NCI-H748 (cell line): Measurements from ENCODE around the gene DCANP1.

ENCODE experiments used
- DNase-seq: peaks from one replicate; lab custom pipeline; 2025; ENCODE audit not compliant: unreplicated experiment; lab: John Stamatoyannopoulos, UW

DCANP1 gene

DNA sequence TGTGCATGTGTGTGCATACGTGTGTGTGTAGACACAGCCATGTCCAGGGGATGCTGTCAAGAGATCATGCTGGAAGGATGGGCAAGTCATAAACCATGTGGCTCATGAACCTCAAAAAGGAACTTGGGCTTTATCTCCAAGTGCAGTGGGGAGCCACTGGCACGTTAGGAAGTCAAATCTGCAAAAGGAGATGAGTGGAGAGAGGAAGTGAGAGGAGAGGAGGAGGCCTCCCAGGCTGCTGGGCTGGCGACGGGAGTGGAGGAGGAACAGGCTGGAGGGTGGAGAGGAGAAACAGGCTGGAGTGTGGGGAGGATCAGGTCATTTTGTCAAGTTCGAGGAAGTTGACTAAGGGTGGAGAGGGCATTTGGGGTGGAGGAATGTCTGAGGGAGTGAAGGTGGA, 34.2 kb upstream of the DCANP1 start:
- no peak for DNase-seq

DNA sequence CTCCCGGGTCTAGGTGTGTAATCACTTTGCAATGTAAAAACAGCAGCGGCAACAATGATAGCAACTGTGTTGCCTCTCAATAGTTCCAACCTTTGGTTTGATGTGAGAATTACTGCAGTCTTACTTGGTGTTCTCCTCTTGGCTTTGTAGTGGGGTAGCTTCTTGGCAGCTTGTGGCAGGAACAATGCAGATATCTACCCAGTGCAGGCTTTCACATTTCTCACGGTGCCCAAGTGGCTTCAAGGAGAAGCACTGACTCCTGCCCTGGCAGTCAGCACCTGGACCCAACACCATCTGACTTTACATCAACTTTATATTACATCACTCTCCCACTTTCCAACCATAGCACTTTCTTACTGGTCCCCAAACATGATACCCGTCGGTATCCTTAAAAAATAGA, 33.4 kb upstream of the DCANP1 start:
- DNase-seq, result no peak

DNA sequence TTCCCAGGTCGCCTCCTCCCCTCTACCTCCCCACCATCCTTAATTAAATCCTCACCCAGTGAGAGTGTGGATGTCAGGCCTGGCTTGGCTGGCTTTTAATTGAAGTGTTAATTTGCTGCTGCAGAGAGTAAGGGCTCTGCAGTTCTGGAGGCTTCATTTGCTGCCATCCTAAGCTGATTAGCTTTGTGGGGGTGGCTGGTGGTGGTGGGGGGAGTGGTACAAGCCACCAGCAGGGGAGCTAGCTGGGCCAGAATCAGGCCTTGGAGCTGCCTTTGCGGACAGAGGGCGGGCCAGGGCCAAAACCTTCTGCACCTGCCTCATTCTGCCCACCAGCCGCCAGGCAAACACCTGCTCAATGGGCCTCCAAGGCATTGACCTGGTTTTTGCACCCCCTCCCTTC, 31.8 kb upstream of the DCANP1 start:
- peak; percentile 51 for DNase-seq

DNA sequence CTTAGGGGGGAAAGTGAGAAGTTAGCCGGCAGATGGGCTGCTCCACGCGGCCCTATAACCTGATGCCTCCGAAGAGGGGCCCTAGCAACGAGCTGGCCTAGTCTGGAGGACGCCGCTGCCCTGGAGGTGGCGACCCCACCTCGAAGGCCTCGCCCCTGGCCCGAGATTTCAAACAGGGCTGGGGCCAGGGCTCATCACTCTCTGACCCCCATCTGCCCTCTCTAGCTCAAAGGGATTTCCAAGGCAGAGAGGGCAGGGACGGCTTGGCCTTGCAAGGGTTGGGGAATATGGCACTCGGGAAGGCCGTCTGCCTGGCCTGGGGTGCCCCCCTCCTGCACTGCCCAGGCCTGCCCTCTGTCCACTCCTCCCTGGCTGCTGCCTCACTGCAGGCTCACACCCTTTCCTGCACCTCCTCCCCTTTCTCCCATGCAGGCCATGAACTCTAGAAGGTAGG, 30.5 kb upstream of the DCANP1 start:
- no peak for DNase-seq

DNA sequence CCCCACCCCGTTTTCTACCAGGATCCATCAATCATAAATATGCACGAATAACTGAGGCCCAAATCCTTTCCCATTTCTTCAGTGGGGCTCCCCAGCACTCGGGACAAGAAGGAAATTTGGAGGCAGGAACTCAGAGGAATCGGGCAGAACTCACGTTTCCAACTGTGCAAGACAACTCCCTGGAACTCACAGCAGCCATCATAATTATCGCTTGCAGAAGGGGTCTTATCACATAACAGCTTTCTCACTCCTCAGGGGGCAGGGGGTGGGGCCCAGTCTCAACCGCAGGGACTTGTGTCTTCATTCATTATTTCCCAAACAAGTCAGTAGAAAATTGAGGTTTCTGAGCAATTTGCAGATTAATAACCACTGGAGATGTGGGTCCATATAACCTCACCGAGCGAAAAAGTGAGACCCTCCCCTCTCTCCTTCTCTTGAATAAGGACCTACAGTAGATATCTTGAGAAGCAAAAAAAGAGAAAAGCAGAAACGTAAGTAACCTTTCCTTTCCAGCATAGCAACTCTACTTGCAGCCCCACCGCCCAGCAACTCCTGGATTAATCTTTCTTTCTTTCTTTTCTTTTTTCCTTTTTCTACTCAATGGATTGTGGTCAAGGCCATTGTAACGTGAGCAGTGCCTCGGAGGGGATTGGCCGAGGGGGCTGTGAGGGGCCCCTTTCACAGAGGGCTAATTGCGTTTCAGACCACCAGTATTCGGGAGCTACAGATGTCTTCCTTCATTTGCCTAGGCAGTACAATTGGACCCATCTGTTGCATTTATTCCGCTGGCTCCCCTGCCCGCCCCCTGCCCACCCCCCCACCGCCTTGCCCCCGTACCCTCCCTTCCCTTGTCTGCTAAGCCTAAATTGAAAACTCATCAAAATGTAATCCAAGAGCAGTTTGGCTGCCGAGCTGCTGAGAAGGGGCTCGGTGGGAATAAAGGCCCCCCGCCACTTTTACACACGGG, 29.8 kb upstream of the DCANP1 start:
- DNase-seq, result no peak

DNA sequence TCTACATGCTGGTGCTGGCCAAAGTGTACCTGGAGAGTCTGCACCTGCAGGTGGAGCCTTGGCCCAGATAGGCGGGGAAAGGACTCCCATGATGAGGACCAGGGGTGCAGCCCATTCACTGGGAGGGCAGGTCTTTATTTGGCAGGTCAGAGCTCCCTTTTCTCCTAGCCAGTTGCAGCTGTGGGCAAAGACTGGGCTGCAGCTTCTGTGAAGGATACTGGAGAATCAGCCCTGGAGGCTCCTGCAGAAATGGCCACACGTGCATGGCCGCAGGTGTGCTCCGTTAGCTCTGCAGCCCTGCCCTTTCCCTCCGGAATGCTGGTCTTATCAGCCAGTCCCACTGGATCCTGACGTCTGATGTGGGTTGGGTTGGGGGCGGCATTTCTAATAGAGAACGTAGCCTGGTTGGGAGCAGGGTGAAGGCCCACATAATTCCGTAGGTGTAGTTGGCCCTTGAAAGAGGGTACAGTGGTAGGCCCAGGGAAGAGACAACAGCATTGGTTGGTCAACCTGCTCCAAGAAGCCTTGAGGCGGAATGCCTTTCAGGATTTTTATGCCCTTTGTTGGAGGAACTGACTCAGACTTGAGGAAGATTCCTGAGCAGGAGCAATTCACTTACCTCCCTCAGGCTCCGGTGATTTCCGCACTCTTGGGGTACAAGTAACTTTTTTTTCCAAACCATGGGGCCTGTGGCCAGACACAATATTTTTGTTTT, 27.0 kb upstream of the DCANP1 start:
- no peak for DNase-seq

DNA sequence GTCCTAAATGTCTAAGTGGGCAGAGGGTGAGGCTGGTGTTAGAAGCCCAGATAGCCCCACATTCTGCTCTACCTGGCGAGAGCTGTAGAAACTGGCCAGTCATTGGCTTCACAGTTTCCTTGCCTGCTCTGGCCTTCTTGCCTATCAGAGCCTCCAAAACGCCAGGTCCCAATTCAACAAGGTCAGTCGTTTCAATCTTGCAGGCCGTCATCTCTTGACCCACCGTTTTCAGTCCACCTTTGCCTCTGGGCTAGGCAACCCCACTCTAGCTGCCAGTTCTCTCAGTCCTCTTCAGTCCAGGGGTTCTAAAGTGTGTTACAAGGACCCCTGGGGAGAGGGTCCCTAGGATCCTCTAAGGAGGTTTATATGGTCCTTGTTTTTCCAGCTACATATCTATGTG, 25.0 kb upstream of the DCANP1 start:
- DNase-seq, result no peak

DNA sequence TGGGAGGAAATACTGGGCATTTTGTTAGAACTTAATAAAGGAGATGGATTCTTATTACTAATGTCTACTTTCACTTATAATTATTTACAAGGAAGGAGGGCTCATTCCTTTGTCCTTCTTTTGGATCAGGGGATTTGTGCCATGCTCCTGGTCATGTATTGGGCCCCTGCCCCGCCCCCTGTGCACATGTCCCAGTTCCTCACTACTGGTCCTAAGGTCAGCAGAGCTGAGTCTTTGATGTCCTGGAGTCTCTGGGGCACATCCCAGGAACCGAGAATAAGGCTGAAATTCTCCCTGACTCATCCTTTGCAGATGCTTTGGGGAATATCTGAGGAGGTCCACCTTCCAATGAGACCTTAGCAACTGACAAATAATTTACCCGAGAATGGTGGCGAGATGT, 24.6 kb upstream of the DCANP1 start:
- no peak for DNase-seq

DNA sequence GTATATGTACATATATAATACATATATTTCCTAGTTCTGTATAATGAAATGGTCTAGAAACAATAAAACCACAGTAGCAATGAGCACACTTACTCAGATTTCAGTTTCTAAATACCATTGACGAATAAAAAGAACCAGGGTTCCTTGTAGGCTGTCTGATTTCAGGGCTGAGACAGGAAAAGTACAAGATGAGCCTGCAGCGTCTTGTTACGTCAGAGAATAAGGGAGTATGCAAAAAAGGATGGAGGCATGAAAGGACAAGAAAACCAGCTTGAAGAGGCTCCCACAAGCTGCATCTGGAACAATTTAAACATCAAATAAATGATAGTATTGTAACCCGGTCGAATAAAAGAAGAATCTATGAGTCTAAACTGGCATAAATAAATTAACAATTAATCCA, 22.8 kb upstream of the DCANP1 start:
- DNase-seq, result no peak

DNA sequence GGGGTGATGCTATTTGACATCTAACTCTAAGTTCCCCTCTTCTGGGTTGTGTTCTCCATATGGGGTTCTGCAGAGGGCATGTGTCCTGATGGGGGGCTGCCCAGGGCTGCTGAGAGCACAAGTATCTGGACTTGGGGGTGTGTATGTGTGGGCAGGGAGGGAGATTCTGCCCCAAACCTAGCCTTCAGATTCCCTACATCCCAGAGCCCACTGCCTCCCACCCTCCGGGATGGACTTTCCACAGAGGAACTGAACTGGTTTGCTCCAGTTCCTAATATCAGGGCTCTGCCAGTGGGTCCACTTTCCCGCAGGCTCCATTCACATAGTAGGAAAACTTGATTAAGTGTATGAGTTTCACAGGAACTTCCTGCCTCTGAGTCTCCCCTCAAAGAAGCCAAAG, 21.4 kb upstream of the DCANP1 start:
- DNase-seq, result no peak

DNA sequence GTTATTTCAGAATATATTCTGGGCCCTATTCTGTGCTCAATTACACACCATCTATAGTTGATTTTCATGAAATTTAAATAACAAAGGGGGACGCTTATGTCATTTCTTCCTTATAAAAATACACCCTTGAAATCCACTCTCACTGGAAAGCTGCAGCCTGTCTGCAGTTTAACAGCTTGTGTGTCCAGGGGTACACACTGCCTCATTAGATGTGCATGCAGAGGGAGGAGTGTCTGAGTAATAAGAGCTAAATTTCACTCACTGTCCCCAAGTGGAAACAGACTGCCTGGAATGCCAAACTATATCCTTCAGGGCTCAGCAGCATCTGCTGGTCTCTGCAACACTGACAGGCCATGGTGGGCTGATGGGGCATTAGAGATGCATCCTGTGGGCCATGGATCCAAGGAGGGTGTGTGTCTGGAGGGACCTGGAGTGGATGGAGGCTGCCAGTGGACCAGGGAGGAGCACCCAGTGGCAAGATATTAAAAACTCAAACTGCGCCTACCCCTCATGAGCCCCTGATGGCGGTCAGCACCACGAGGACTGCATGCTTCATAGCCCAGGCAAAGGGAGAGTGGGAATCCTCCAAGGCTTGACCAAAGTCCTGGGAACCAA, 20.8 kb upstream of the DCANP1 start:
- DNase-seq, result no peak

DNA sequence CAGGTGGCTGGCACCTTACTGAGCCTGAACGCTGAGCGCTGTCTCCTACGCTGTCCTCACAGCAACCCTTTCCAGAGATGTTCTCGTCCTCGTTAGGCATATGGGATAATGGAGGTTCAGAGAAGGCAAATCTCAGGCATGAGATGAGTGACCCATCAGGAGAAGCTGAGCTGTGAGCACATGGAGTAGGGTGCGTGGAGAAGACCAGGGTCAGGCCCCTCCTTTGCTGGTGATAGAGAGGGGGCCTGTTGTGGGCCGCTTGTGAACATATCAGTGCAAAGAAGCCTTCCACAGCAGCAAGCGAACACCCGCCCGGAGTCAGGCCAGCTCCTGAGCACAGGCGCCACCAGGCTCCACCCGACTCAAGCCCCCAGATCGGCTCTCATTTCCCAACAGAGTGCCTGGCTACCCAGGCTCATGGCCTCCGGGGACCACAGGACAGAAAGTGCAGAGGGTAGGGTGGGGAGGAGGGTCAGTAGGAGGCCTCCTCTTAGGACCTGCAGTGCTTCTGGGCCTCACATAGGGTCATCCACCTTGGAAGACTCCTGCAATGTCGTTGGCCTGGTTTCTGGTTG, 20.0 kb upstream of the DCANP1 start:
- no peak for DNase-seq

DNA sequence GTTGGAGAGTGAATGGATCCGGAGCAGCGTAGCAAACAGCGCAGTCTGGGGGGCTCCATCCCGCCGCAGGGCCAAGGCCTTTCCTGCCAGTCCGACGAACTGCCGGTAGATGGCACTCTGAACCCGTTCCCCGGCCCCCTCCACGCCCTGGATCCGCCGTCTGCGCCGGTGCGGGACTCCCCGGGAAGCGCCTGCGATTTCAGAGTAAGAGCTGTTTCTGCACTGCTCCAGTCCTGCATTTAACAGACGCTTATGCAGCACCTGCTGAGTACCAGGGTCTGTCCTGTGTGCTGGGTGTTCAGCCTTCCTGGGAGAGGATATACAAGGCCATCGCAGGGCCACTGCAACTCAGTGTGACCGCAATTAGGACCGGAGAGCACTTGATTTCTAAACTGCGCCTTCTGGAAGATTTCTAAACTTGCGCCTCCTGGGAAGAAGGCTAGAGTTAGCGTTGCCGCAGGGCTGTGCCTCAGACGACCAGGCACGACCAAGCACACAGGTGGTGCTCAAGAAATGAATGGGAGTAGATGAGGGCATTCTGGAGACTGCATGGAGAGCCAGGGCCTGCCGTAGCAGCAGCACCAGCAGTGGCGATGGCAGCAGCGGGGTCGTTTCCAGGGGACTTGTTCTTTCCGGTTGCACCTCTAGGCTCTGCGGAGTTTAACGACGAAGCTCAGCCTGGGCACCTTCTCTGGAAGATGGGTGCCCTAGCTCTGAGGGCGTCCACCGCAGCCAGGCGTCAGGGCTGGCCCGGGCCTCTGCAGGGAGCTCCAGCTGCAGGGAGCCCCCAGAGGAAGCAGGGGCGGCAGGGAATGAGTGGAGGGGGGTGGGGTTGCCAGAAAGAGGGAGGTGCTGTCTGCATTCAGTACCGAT, 19.3 kb upstream of the DCANP1 start:
- DNase-seq, result peak; percentile 78

DNA sequence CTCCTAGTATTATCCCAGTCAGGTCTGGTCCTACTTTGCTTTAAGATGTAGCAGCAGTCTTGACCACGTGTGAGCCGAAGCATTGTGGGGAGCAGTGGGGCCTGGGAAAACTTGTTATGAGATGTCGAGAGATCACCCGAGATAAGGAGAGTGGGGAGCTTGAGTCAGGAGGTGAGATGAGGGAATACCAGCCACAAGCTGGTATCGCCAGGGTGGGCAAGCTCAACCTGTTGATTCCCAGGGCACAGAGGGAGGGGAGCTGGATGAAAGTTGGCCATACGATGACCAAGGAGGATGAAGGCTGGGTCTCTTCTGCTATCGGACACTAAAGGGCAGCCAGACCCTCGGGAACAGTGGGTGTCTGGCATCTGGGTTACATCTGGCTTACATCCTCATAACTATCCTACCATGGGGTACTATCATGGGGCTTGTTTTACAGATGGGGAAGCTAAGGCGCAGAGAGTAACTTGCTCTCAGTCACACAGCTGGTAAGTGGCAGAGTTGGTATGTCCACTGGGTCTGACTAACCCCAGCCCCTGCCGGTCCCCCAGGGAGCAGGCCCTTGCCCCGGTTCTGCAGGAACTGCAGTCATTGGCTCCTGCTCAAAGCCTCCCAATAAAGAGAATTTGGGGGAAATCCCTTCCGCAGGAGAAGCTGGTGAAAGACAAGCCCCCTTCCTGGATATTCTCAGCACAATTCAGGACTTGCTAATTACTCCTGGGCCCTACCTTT, 18.4 kb upstream of the DCANP1 start:
- no peak for DNase-seq

DNA sequence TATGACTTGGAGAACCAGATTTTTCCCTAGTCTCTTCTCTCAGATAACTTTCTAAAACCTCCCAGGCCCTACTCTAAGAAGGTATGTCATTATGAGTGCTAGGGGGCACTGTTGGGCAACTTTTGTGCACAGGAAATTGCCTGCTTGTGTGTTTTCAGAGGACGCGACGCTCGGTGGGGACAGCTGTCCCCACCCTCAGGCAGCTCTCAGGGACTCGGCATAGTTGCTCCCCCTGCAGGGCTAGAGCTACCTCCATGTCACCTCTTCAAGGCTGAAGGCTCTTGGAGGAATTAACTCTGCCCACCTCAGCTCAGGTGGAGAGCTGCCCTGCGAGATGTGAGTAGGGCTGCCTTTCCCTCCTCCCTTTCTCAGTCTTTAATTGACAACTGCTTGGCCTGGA, 15.2 kb upstream of the DCANP1 start:
- peak; percentile 92 for DNase-seq

DNA sequence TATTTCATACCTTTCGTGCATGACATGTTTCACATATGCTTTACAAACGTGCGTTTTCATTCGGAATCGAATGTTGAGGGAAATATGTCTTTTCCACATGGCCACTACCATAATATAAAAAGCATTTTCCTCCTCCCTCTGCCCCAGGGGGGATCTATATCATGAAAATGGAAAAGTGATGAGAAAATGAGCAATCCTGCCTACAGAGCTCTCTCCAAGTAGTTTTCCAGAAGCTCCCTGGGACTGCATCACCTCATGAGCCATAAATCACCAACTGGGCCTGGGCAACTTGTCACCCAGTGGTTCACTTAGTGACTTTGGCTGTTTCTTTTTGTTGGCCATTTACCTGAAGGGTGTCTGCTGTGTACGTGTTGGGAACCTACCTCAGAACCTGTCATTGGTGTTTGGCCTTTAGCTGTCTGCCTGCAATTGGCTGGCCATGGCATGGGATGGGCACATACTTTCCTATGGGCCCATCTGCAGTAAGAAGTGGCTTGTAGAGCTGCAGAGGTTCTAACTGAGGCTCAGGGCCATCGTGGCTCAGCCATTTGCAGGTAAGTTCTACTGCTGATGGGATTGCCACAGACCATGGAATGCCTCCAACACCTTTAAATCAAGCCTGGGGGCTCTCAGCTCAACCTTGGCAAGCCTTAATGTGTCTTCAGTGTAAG, 14.5 kb upstream of the DCANP1 start:
- DNase-seq, result no peak

DNA sequence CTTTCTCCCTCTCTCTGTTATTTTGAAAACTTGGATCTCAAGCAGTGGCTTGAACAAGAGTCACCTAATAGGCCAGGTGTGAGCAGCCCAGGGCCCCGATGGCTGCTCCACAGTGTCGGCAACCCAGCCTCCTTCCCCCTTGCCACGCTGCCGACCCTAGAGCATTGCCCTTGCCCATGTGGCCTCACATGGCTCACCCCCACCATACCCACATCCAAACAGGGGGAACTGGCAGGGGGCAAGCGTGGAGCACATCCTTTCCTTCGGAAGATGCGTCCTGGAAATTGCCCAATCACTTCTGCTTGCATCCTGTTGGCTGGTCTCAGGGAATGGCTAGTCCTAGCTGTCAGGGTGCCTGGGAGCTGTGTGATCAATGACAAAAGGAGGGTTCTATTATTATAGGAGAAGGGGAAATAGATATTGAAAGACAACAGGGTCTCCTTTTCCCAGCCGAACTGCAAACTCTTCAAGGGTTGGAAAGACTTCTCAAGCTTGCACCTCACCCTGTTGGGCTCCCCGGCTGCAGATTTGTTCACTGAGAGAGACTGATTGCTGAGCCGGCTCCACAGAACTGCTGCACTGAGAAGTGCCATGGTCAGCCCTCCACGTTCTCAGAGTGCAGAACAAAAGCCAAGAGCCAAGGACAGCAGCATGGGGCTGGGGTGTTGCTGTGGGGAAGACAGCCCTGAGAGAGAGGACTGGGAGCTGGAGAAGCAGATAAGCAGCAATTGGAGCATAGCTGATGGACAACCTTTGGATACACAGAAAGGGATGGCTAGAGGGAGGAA, 13.3 kb upstream of the DCANP1 start:
- DNase-seq, result no peak

DNA sequence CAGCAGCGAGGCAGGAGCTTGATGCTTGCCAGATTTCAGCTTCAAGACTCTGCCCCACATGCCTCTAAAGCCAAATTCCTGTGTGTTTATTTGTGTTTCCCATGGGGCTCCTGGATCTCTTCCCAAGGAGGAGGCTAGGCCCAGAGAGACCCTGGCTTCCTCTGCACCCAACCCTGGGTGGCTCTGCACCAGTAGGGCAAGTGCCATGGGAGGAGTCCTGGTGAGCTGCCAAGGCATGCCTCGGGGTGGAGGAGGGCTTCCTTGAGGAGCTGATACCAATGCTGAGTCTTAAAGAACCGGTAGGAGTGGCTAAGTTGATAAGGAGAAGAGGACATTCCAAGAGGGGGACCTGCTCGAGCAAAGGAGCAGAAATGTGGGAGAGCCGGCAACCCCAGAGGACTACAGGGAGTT, 11.8 kb upstream of the DCANP1 start:
- no peak for DNase-seq

DNA sequence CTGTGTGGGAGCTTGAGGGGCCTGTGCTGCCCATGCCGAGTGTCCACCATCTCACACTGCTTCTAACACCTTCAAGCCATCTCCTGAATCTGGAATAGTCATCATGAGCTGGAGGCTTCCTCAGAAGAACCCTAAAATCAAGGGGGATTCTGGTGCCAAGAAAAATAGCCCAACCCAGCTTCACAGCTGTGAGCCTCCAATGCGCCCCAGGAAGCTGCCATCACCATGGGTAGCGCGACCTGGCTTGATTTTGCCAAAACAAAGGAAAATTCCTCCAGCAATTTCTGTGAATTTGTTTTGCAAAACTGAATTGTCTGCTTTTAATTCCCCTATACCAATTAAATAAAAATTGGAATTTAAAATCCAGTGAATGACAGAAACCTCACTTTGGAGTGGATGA, 11.2 kb upstream of the DCANP1 start:
- DNase-seq, result no peak
